ENCODE data around the gene SDCBP2.

SDCBP2 gene

GRCh38 chr20:1304710-1305515 is 24.0 kb downstream of the SDCBP2 start:
- TF ChIP-seq, protein P1, sequence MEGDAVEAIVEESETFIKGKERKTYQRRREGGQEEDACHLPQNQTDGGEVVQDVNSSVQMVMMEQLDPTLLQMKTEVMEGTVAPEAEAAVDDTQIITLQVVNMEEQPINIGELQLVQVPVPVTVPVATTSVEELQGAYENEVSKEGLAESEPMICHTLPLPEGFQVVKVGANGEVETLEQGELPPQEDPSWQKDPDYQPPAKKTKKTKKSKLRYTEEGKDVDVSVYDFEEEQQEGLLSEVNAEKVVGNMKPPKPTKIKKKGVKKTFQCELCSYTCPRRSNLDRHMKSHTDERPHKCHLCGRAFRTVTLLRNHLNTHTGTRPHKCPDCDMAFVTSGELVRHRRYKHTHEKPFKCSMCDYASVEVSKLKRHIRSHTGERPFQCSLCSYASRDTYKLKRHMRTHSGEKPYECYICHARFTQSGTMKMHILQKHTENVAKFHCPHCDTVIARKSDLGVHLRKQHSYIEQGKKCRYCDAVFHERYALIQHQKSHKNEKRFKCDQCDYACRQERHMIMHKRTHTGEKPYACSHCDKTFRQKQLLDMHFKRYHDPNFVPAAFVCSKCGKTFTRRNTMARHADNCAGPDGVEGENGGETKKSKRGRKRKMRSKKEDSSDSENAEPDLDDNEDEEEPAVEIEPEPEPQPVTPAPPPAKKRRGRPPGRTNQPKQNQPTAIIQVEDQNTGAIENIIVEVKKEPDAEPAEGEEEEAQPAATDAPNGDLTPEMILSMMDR (IDR thresholded peaks at IDR 0.05; ENCODE audit: low read depth, low read length, missing control alignments) = no peak
- no peak for DNase-seq (ENCODE audit: extremely low read depth, low read depth)
- H3K4me3 ChIP-seq (replicated peaks; ENCODE audit: low read depth, low read length) = no peak overlapping the region

GRCh38 chr20:1302685-1303541 is 26.0 kb downstream of the SDCBP2 start:
- H3K4me3 ChIP-seq (replicated peaks; ENCODE audit: low read depth, low read length) = no peak overlapping the region
- TF ChIP-seq, protein P1 (IDR thresholded peaks at IDR 0.05; ENCODE audit: low read depth, low read length, missing control alignments) = no peak
- no peak for DNase-seq (ENCODE audit: extremely low read depth, low read depth)

DNA sequence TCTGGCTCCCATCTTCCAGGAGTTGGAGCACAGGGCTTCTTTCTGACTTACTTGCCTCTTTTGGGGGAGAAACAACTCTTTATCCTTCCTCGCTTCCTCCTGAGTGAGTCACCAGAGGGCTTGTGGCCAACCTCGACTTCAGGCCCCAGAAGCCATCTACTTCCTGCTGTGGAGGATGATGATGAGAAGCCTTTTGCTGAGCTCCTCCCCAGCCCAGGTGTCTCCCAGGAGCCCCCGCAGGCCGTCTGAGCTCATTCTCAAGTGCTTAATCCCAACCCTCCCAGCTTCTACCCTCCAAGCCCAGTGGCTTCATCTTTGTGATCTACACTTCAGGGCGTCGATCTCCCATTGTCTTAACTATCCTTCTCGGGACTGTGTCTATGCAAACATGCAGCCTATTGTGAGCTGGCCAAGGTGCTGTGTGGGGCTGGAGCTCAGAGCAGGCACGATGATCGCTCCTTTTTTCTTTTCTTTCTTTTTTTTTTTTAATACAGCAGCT is 27.9 kb downstream of the SDCBP2 start:
- H3K4me3 ChIP-seq (replicated peaks; ENCODE audit: low read depth, low read length) = no peak overlapping the region
- no peak for DNase-seq (ENCODE audit: extremely low read depth, low read depth)
- TF ChIP-seq, protein P1 (IDR thresholded peaks at IDR 0.05; ENCODE audit: low read depth, low read length, missing control alignments) = no peak

DNA sequence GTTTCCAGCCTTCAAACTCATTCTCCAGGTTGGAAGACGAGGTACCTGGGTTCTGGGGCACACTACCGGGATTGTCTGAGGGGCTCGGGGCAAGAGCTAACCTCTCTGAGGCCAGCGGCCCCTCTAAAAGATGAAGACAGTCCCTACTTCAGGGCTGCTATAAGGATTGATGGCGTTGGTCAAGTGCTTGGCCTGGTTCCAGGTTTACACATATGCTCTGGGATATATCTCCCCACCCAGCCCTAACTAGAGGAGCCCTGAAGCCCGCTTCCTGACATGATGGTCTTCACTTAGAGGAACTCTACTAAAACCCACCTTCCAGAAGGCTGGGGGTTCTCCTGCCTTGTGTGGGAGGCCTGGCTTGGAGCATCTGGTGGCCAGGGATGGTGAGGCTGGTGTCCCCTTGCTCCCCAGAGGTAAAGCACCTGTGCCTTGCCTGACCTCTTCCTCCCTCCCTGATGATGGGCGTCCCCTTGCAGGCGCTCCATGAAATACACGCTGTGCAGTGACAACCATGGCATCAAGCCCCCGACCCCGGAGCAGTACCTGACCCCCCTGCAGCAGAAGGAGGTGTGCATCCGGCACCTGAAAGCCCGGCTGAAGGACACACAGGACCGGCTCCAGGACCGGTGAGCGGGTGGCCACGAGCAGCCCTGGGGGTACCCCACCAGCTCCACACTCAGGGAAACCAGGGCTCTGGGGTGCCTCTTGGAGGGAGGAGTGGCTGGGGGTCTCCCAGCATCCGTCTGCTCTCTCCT is 28.7 kb downstream of the SDCBP2 start:
- DNase-seq (ENCODE audit: extremely low read depth, low read depth) = no peak
- H3K4me3 ChIP-seq (replicated peaks; ENCODE audit: low read depth, low read length) = no peak overlapping the region
- TF ChIP-seq, protein P1 (IDR thresholded peaks at IDR 0.05; ENCODE audit: low read depth, low read length, missing control alignments) = no peak

DNA sequence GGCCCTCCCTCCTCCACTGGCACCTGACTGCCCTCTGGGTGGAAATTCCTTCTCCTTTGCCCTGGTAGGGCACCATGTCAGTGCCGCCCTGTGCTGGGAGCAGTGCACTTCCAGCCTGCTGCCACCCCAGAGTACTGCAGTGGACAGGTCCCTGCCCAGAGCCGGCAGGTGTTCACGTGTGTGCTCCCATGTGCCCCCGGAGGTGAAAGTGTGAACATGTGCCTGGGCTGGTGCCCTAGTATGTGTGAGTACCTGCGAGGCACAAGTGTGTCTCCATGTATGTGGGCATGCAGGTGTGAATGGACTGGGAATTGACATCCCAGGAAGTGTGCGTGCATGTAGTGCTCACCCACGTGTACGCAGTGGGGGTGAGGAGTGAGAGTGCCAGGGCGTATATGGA is 29.4 kb downstream of the SDCBP2 start:
- DNase-seq (ENCODE audit: extremely low read depth, low read depth) = no peak
- no peak overlapping the region for H3K4me3 ChIP-seq (replicated peaks; ENCODE audit: low read depth, low read length)
- TF ChIP-seq, protein P1 (IDR thresholded peaks at IDR 0.05; ENCODE audit: low read depth, low read length, missing control alignments) = peak; percentile 28

- no peak for DNase-seq (ENCODE audit: extremely low read depth, low read depth)
- TF ChIP-seq, protein P1 (IDR thresholded peaks at IDR 0.05; ENCODE audit: low read depth, low read length, missing control alignments) = no peak
- no peak overlapping the region for H3K4me3 ChIP-seq (replicated peaks; ENCODE audit: low read depth, low read length)
Measured at GRCh38 chr20:1298888-1299511, 29.9 kb downstream of the SDCBP2 start.

All from HFF-Myc (cell line).